H9 (cell line): ENCODE measurements around the gene APOB. TPM values are rescaled to one million over a fixed set of nuclear protein-coding genes. Genes with fewer than 3 reads are reported as not detected.

Experiments used
- DNase-seq: peaks from one replicate; pipeline ENCODE4 v3.0.0-alpha.2; 2017
- H2AFZ ChIP-seq: one replicate; pipeline ENCODE4 v1.6.1; 2013; ENCODE audit warnings: mild to moderate bottlenecking, low read length, control low read depth, moderate library complexity
- H2AK5ac ChIP-seq: 2 replicates; pipeline ENCODE4 v1.6.1; 2013; ENCODE audit warnings: low read length, control low read depth, mixed read lengths; ENCODE audit not compliant: insufficient read length
- H2BK120ac ChIP-seq: one replicate; pipeline ENCODE4 v1.6.1; 2013; ENCODE audit warnings: low read depth, mild to moderate bottlenecking, low read length, control low read depth, inconsistent platforms; ENCODE audit not compliant: poor library complexity, severe bottlenecking
- H2BK12ac ChIP-seq: 2 replicates; pipeline ENCODE4 v1.6.1; 2013; ENCODE audit warnings: low read length, control low read depth, mixed read lengths, low read depth; ENCODE audit not compliant: insufficient read length
- H2BK15ac ChIP-seq: 2 replicates; pipeline ENCODE4 v1.6.1; 2013; ENCODE audit warnings: low read depth, low read length, control low read depth
- H2BK20ac ChIP-seq: one replicate; pipeline ENCODE4 v1.6.1; 2013; ENCODE audit warnings: low read depth, mild to moderate bottlenecking, low read length, control low read depth, inconsistent platforms; ENCODE audit not compliant: poor library complexity, severe bottlenecking
- H2BK5ac ChIP-seq: 2 replicates; pipeline ENCODE4 v1.6.1; 2013; ENCODE audit warnings: low read length, control low read depth, mixed read lengths; ENCODE audit not compliant: insufficient read length
- H3K14ac ChIP-seq: 2 replicates; pipeline ENCODE4 v1.6.1; 2013; ENCODE audit warnings: low read length, control low read depth; ENCODE audit not compliant: insufficient read depth
- H3K18ac ChIP-seq: 2 replicates; pipeline ENCODE4 v1.6.1; 2013; ENCODE audit warnings: low read depth, mild to moderate bottlenecking, mixed read lengths, low read length, control low read depth; ENCODE audit not compliant: insufficient read length
- H3K23ac ChIP-seq: 2 replicates; pipeline ENCODE4 v1.6.1; 2013; ENCODE audit warnings: low read length, control low read depth, mixed read lengths, low read depth; ENCODE audit not compliant: insufficient read length
- H3K23me2 ChIP-seq: 2 replicates; pipeline ENCODE4 v1.6.1; 2013; ENCODE audit warnings: low read depth, mild to moderate bottlenecking, mixed read lengths, low read length, control low read depth; ENCODE audit not compliant: insufficient read length, poor library complexity, severe bottlenecking
- H3K27ac ChIP-seq: 2 replicates; pipeline ENCODE4 v1.5.1; 2013; ENCODE audit warnings: low read length, control low read depth, mixed read lengths, low read depth; ENCODE audit not compliant: insufficient read length
- H3K27me3 ChIP-seq: 2 replicates; pipeline ENCODE4 v1.6.1; 2013; ENCODE audit warnings: low read length, control low read depth, inconsistent platforms; ENCODE audit not compliant: insufficient read depth
- H3K4ac ChIP-seq: 2 replicates; pipeline ENCODE4 v1.6.1; 2013; ENCODE audit warnings: low read depth, mild to moderate bottlenecking, control low read depth, inconsistent platforms, low read length, moderate library complexity
- H3K4me1 ChIP-seq: 2 replicates; pipeline ENCODE4 v1.6.1; 2013; ENCODE audit warnings: low read length, control low read depth, inconsistent platforms; ENCODE audit not compliant: insufficient read depth
- H3K4me2 ChIP-seq: 2 replicates; pipeline ENCODE4 v1.6.1; 2013; ENCODE audit warnings: low read length, control low read depth, mixed read lengths; ENCODE audit not compliant: insufficient read length, insufficient read depth
- H3K56ac ChIP-seq: 2 replicates; pipeline ENCODE4 v1.6.1; 2013; ENCODE audit warnings: low read depth, mild to moderate bottlenecking, mixed read lengths, low read length, control low read depth; ENCODE audit not compliant: insufficient read length
- H3K79me1 ChIP-seq: 2 replicates; pipeline ENCODE4 v1.6.1; 2013; ENCODE audit warnings: low read depth, mild to moderate bottlenecking, moderate library complexity, low read length, control low read depth, inconsistent platforms; ENCODE audit not compliant: insufficient read depth, poor library complexity, severe bottlenecking
- H3K79me2 ChIP-seq: 2 replicates; pipeline ENCODE4 v1.6.1; 2013; ENCODE audit warnings: low read length, control low read depth, inconsistent platforms; ENCODE audit not compliant: insufficient read depth
- H3K9ac ChIP-seq: 2 replicates; pipeline ENCODE4 v1.6.1; 2013; ENCODE audit warnings: low read length, control low read depth, mixed read lengths; ENCODE audit not compliant: insufficient read length; ENCODE audit errors: extremely low read depth
- H3K9me3 ChIP-seq: one replicate; pipeline ENCODE4 v1.6.1; 2013; ENCODE audit warnings: low read depth, low read length, inconsistent platforms; ENCODE audit not compliant: control insufficient read depth
- H3T11ph ChIP-seq: one replicate; pipeline ENCODE4 v1.6.1; 2013; ENCODE audit warnings: mild to moderate bottlenecking, low read length, control low read depth, inconsistent platforms
- H4K20me1 ChIP-seq: one replicate; pipeline ENCODE4 v1.6.1; 2013; ENCODE audit not compliant: control insufficient read depth, insufficient read length, insufficient read depth
- H4K5ac ChIP-seq: 2 replicates; pipeline ENCODE4 v1.6.1; 2013; ENCODE audit warnings: low read depth, mild to moderate bottlenecking, mixed read lengths, low read length, control low read depth; ENCODE audit not compliant: insufficient read length
- H4K8ac ChIP-seq: replicated peaks from 2 replicates; pipeline ENCODE4 v1.6.1; 2013; ENCODE audit warnings: low read length, control low read depth, mixed read lengths, low read depth; ENCODE audit not compliant: insufficient read length
- H4K91ac ChIP-seq: 2 replicates; pipeline ENCODE4 v1.6.1; 2013; ENCODE audit warnings: low read depth, mild to moderate bottlenecking, moderate library complexity, mixed read lengths, low read length, control low read depth; ENCODE audit not compliant: insufficient read length
- H3K27ac Mint-ChIP-seq, 3 experiments: 2 replicates in 2 of 3; 3 replicates in 1 of 3; pipeline ENCODE4 v1.8.0; 2020 to 2021; ENCODE audit warnings: mixed read lengths in 3 of 3, mild to moderate bottlenecking in 1 of 3, moderate library complexity in 1 of 3
- H3K27me3 Mint-ChIP-seq: 2 replicates; pipeline ENCODE4 v1.8.0; 2021; ENCODE audit warnings: low read depth, mild to moderate bottlenecking, moderate library complexity, mixed read lengths
- H3K36me3 Mint-ChIP-seq, 3 experiments: 2 replicates in 2 of 3; 3 replicates in 1 of 3; pipeline ENCODE4 v1.8.0; 2020 to 2021; ENCODE audit warnings: low read depth in 3 of 3, mixed read lengths in 3 of 3; ENCODE audit not compliant: insufficient read depth in 1 of 3
- H3K4me1 Mint-ChIP-seq, 2 experiments: 2 replicates each; pipeline ENCODE4 v1.8.0; 2020; ENCODE audit warnings: mixed read lengths in 2 of 2
- H3K4me3 Mint-ChIP-seq, 2 experiments: 2 replicates in 1 of 2; 3 replicates in 1 of 2; pipeline ENCODE4 v1.8.0; 2020 to 2021; ENCODE audit warnings: mild to moderate bottlenecking in 2 of 2, mixed read lengths in 2 of 2, moderate library complexity in 1 of 2
- H3K9me3 Mint-ChIP-seq, 2 experiments: 2 replicates in 1 of 2; 3 replicates in 1 of 2; pipeline ENCODE4 v1.8.0; 2020; ENCODE audit warnings: mild to moderate bottlenecking in 2 of 2, mixed read lengths in 2 of 2, moderate library complexity in 1 of 2
- WGBS: extraction: QIAGEN DNeasy Blood & Tissue Kit; methylation state at CpG from one replicate; pipeline ENCODE4 v1.1.7; 2013; ENCODE audit warnings: missing lambda C conversion rate, low lambda C conversion rate, mixed read lengths; ENCODE audit not compliant: insufficient read length; ENCODE audit errors: extremely low coverage; 5-methylcytosine and 5-hydroxymethylcytosine counted together
- total RNA-seq: library from RNA; stranded (reverse); gene quantifications from 2 replicates; pipeline ENCODE4 v1.2.1, GENCODE V29; 2021
- TF ChIP-seq, protein P1 (sequence below): fragments of 200-600 bp; sonication (generic); conservative IDR thresholded peaks from 3 replicates; pipeline ENCODE4 v1.8.0; 2021; ENCODE audit warnings: antibody characterized with exemption, mild to moderate bottlenecking

Gene APOB
- total RNA-seq, 1 experiment from 2014 or later = 0.26 TPM

GRCh38 chr2:21078296-21078695 is 34.4 kb upstream of the APOB start:
- Histone ChIP-seq H3K9me3 (no peaks in the 10 kb centered on the region), H4K5ac (no peak overlapping the region), H2BK12ac (no peak overlapping the region), H2BK15ac (no peak overlapping the region), H3K18ac (no peak overlapping the region), H2AFZ (no peak overlapping the region), H3K79me1 (no peaks in the 10 kb centered on the region), H3K79me2 (no peaks in the 10 kb centered on the region), H3K23ac (no peak overlapping the region), H3K4me2 (no peak overlapping the region), H2BK5ac (no peak overlapping the region), H3K9ac (no peak overlapping the region), H3K14ac (no peak overlapping the region), H4K8ac (no peak overlapping the region), H3K4me1 (no peaks in the 10 kb centered on the region), H4K91ac (no peak overlapping the region), H3K27ac (no peak overlapping the region), H3K56ac (no peak overlapping the region), H3T11ph (no peak overlapping the region), H2BK20ac (no peak overlapping the region), H3K23me2 (no peaks in the 10 kb centered on the region), H4K20me1 (no peaks in the 10 kb centered on the region), H3K4ac (no peak overlapping the region), H2AK5ac (no peak overlapping the region), H2BK120ac (no peak overlapping the region), H3K27me3 (no peaks in the 10 kb centered on the region)
- no CpG with 5 or more reads among the region's 1 CpG for WGBS
- no peak for DNase-seq
- H3K9me3 Mint-ChIP-seq = peaks cover 5 to 11% of the 10 kb centered on the region in 2 experiments; a peak in 3 of 5 replicates
- H3K4me3 Mint-ChIP-seq = no peak overlapping the region
- peaks cover 2% of the 10 kb centered on the region; the same call in 1 of the 2 replicates for H3K27me3 Mint-ChIP-seq
- no peaks in the 10 kb centered on the region for H3K4me1 Mint-ChIP-seq
- H3K36me3 Mint-ChIP-seq = peaks cover 0 to 3% (median 2%) of the 10 kb centered on the region in 3 experiments; a peak in 2 of 7 replicates
- TF ChIP-seq, protein P1, sequence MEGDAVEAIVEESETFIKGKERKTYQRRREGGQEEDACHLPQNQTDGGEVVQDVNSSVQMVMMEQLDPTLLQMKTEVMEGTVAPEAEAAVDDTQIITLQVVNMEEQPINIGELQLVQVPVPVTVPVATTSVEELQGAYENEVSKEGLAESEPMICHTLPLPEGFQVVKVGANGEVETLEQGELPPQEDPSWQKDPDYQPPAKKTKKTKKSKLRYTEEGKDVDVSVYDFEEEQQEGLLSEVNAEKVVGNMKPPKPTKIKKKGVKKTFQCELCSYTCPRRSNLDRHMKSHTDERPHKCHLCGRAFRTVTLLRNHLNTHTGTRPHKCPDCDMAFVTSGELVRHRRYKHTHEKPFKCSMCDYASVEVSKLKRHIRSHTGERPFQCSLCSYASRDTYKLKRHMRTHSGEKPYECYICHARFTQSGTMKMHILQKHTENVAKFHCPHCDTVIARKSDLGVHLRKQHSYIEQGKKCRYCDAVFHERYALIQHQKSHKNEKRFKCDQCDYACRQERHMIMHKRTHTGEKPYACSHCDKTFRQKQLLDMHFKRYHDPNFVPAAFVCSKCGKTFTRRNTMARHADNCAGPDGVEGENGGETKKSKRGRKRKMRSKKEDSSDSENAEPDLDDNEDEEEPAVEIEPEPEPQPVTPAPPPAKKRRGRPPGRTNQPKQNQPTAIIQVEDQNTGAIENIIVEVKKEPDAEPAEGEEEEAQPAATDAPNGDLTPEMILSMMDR = no peak
- no peak overlapping the region for H3K27ac Mint-ChIP-seq
